Caco-2 (cell line): ENCODE measurements around the gene RPP14. TPM values are rescaled to one million over a fixed set of nuclear protein-coding genes. Genes with fewer than 3 reads are reported as not detected.

Experiments used
- BruUV-seq: library from RNA; stranded (reverse); fragments of 400-500 nt; replicated peaks from 2 replicates; lab custom pipeline; 2021; lab: Mats Ljungman, UMichigan
- CTCF ChIA-PET: fragments of 300-600 bp; sonication (Branson Sonifier 250); formaldehyde crosslinking; loops from one replicate; lab custom pipeline; 2022; ENCODE audit warnings: antibody characterized with exemption; lab: Charles Lee
- POLR2A ChIA-PET: fragments of 300-600 bp; sonication (Branson Sonifier 250); formaldehyde crosslinking; loops from one replicate; lab custom pipeline; 2022; ENCODE audit warnings: antibody characterized with exemption; lab: Charles Lee
- DNase-seq, 2 experiments: peaks; one replicate each; pipeline versions ENCODE4 v3.0.0 to v3.0.0-alpha.2; 2020 to 2022
- H3K27me3 ChIP-seq: replicated peaks from 2 replicates; pipeline ENCODE4 v1.6.0; 2011; ENCODE audit warnings: low read length; ENCODE audit not compliant: control insufficient read depth, insufficient read depth
- H3K36me3 ChIP-seq: 2 replicates; pipeline ENCODE4 v1.5.1; 2011; ENCODE audit warnings: low read length; ENCODE audit not compliant: control insufficient read depth, insufficient read depth
- H3K4me1 ChIP-seq: fragments of 250-450 bp; sonication (Bioruptor Pico); 2 replicates; pipeline ENCODE4 v1.5.1; 2020; ENCODE audit warnings: mild to moderate bottlenecking
- H3K4me3 ChIP-seq: 2 replicates; pipeline ENCODE4 v1.5.1; 2011; ENCODE audit warnings: low read depth, mild to moderate bottlenecking, control low read depth, low read length
- H3K9me3 ChIP-seq: fragments of 250-450 bp; sonication (Bioruptor Pico); 2 replicates; pipeline ENCODE4 v1.5.1; 2020; ENCODE audit warnings: mild to moderate bottlenecking, moderate library complexity
- H3K27ac Mint-ChIP-seq: one replicate; pipeline ENCODE4 v1.8.0; 2022; ENCODE audit warnings: mixed read lengths; ENCODE audit not compliant: unreplicated experiment
- H3K27me3 Mint-ChIP-seq: one replicate; pipeline ENCODE4 v1.8.0; 2022; ENCODE audit warnings: mixed read lengths; ENCODE audit not compliant: insufficient read depth, unreplicated experiment
- H3K36me3 Mint-ChIP-seq: one replicate; pipeline ENCODE4 v1.8.0; 2022; ENCODE audit warnings: mild to moderate bottlenecking, mixed read lengths; ENCODE audit not compliant: insufficient read depth, unreplicated experiment
- H3K4me1 Mint-ChIP-seq: one replicate; pipeline ENCODE4 v1.8.0; 2022; ENCODE audit warnings: low read depth, mixed read lengths; ENCODE audit not compliant: unreplicated experiment
- H3K4me3 Mint-ChIP-seq: one replicate; pipeline ENCODE4 v1.8.0; 2022; ENCODE audit warnings: mild to moderate bottlenecking, moderate library complexity, mixed read lengths; ENCODE audit not compliant: unreplicated experiment
- H3K9me3 Mint-ChIP-seq: one replicate; pipeline ENCODE4 v1.8.0; 2022; ENCODE audit warnings: mixed read lengths; ENCODE audit not compliant: unreplicated experiment
- intact Hi-C: fragments of 100-400 bp; cut with micrococcal nuclease; formaldehyde crosslinking; loops from one replicate; pipeline ENCODE4 v1.10.0; 2022; ENCODE audit not compliant: unreplicated experiment
- total RNA-seq: library from RNA; stranded (reverse); gene quantifications from 2 replicates; pipeline ENCODE4 v1.2.3, GENCODE V29; 2022
- TF ChIP-seq, protein P1 (sequence below), 2 experiments: fragments of 200-600 bp in 1 of 2; IDR thresholded peaks; 1 replicate in 1 of 2; 2 replicates in 1 of 2; pipeline versions ENCODE4 v1.5.1 to v1.8.0; 2011 to 2022; ENCODE audit warnings: antibody characterized with exemption in 1 of 2, control low read depth in 1 of 2, inconsistent platforms in 1 of 2, low read depth in 1 of 2, low read length in 1 of 2, mild to moderate bottlenecking in 1 of 2, moderate library complexity in 1 of 2; ENCODE audit not compliant: insufficient read depth in 1 of 2, severe bottlenecking in 1 of 2, unreplicated experiment in 1 of 2

Gene RPP14
- total RNA-seq, 1 experiment from 2014 or later: 24.7 TPM

- peaks cover 4% of the 10 kb centered on the region; the same call in 1 of the 2 replicates for H3K36me3 ChIP-seq
- TF ChIP-seq, protein P1, sequence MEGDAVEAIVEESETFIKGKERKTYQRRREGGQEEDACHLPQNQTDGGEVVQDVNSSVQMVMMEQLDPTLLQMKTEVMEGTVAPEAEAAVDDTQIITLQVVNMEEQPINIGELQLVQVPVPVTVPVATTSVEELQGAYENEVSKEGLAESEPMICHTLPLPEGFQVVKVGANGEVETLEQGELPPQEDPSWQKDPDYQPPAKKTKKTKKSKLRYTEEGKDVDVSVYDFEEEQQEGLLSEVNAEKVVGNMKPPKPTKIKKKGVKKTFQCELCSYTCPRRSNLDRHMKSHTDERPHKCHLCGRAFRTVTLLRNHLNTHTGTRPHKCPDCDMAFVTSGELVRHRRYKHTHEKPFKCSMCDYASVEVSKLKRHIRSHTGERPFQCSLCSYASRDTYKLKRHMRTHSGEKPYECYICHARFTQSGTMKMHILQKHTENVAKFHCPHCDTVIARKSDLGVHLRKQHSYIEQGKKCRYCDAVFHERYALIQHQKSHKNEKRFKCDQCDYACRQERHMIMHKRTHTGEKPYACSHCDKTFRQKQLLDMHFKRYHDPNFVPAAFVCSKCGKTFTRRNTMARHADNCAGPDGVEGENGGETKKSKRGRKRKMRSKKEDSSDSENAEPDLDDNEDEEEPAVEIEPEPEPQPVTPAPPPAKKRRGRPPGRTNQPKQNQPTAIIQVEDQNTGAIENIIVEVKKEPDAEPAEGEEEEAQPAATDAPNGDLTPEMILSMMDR (IDR thresholded peaks at IDR 0.05; ENCODE audit: insufficient read depth in 1 of 2, low read depth in 1 of 2, low read length in 1 of 2, severe bottlenecking in 1 of 2, unreplicated experiment in 1 of 2): no peak
- Mint-ChIP-seq H3K4me1 (no peaks in the 10 kb centered on the region), H3K9me3 (no peaks in the 10 kb centered on the region), H3K36me3 (peaks cover 84% of the 10 kb centered on the region), H3K27ac (no peak overlapping the region), H3K4me3 (no peak overlapping the region), H3K27me3 (no peaks in the 10 kb centered on the region)
- BruUV-seq: TSS peak; percentile 21
- intact Hi-C loops: no loop called here
- H3K4me1 ChIP-seq: no peaks in the 10 kb centered on the region
- DNase-seq: no peak
- no peaks in the 10 kb centered on the region for H3K9me3 ChIP-seq
- H3K27me3 ChIP-seq: no peaks in the 10 kb centered on the region
- POLR2A ChIA-PET: interaction anchor here (0.5 kb wide), 1 partner anchor 99 kb away, joined by 4 read pairs; no protein-coding TSS in a partner anchor
- CTCF ChIA-PET: interaction anchor here (0.6 to 1.3 kb wide), 2 partner anchors 11 to 1090 kb away, joined by 3 read pairs; partner anchors contain the start of genes HTD2 and RPP14
- no peak overlapping the region for H3K4me3 ChIP-seq
Measured at GRCh38 chr3:58317811-58318210, 11.8 kb downstream of the RPP14 start.

- H3K4me1 Mint-ChIP-seq: peaks cover 6% of the 10 kb centered on the region
- no peaks in the 10 kb centered on the region for H3K9me3 Mint-ChIP-seq
- H3K27ac Mint-ChIP-seq: no peak overlapping the region
- Histone ChIP-seq H3K4me3 (no peak overlapping the region), H3K27me3 (no peaks in the 10 kb centered on the region), H3K4me1 (peaks cover 17% of the 10 kb centered on the region), H3K9me3 (no peaks in the 10 kb centered on the region), H3K36me3 (no peaks in the 10 kb centered on the region; the same call in 1 of the 2 replicates)
- BruUV-seq: no TSS peak
- CTCF ChIA-PET: no interaction called here
- no peaks in the 10 kb centered on the region for H3K27me3 Mint-ChIP-seq
- POLR2A ChIA-PET: no interaction called here
- peaks cover 46% of the 10 kb centered on the region for H3K36me3 Mint-ChIP-seq
- no peak overlapping the region for H3K4me3 Mint-ChIP-seq
- no peak for DNase-seq
- TF ChIP-seq, protein P1 (IDR thresholded peaks at IDR 0.05; ENCODE audit: insufficient read depth in 1 of 2, low read depth in 1 of 2, low read length in 1 of 2, severe bottlenecking in 1 of 2, unreplicated experiment in 1 of 2): no peak
- intact Hi-C loops: loop anchor here (1.0 to 10.0 kb wide), 2 partner anchors 93 to 313 kb away; no protein-coding TSS in a partner anchor
Measured at GRCh38 chr3:58321791-58322190, 15.7 kb downstream of the RPP14 start.

DNA sequence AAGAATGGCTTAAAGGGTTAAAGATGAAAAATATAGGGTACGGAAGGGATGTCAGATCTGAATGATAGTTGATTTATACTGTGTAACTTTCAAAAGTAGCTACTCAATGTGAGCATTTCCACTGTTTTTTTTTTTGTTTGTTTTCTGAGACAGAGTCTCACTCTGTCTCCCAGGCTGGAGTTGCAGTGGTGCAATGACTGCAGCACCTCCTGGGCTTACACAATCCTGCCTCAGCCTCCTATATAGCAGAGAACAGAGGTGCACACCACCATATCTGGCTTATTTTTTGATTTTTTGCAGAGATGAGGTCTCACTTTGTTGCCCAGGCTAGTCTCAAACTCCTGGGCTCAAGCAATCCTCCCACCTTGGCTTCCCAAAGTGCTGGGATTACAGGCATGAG lies 16.7 kb downstream of the RPP14 start:
- Mint-ChIP-seq H3K9me3 (no peaks in the 10 kb centered on the region), H3K36me3 (peaks cover 36% of the 10 kb centered on the region)
- peaks cover 17% of the 10 kb centered on the region for H3K4me1 ChIP-seq

More for the DNA sequence above, 16.7 kb downstream of the RPP14 start:
- Histone ChIP-seq H3K4me3 (no peak overlapping the region), H3K36me3 (no peaks in the 10 kb centered on the region), H3K27me3 (no peaks in the 10 kb centered on the region), H3K9me3 (no peaks in the 10 kb centered on the region)
- H3K27ac Mint-ChIP-seq: no peak overlapping the region
- H3K27me3 Mint-ChIP-seq: no peaks in the 10 kb centered on the region
- BruUV-seq: no TSS peak
- no peak for DNase-seq
- no peak overlapping the region for H3K4me3 Mint-ChIP-seq
- TF ChIP-seq, protein P1 (IDR thresholded peaks at IDR 0.05; ENCODE audit: insufficient read depth in 1 of 2, low read depth in 1 of 2, low read length in 1 of 2, severe bottlenecking in 1 of 2, unreplicated experiment in 1 of 2): no peak
- intact Hi-C loops: loop anchor here (10.0 kb wide), 1 partner anchor 312 kb away; no protein-coding TSS in a partner anchor
- ChIA-PET POLR2A (no interaction called here), CTCF (no interaction called here)
- peaks cover 6% of the 10 kb centered on the region for H3K4me1 Mint-ChIP-seq
